NK-92 (cell line): ENCODE results near the gene CDC6.
A peak's percentile ranks its signal among the peaks of the same experiment; 100 is the strongest.

Source experiments
- DNase-seq: peaks from one replicate; lab custom pipeline; 2025; ENCODE audit not compliant: unreplicated experiment; lab: John Stamatoyannopoulos, UW

CDC6 gene

DNA sequence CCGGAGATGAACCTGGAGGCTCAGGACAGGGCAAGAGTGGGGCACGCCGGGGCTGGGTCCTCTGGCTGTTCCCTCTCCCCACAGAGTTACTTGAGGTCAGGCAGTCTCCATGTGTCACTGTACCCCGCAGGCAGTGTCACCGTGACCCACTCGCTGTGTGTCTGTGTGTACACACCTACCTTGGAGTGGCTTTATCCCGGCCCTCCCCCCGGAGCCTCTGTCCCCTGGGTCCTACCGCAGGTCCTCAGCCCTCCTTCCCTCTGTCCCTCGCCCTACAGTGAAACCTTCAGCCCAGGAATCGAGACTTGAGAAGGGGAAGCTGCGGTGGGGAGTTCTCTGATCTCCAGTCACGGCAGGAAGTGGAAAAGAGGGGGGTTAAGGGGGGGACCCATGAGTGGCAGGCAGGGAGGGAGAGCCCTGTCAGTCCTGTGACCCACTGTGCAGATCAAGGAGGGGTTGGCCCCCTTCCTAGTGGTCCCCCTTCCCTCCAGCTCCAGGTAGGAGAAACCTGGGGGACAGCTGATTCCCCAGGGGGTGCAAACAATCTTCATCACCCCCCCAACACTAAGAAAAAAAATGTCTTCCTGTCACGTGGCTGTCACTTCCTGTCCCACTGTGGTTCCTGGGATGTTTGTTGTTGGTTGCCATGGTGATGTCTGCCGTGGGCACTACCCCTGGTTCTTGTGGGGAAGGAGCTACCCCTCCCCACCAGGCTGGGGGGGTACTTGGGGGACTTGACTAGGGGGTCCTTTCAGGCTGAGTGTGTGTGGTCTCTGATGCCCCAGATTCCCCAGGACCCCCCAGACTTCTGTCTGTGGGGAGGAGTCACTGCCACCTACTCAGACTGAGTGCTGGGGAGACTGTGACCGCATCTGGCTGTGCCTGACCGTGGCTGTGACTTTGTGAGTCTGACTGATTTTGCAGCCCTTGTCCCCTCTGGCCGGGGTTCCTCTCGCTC, 35.0 kb downstream of the CDC6 start:
- peak; percentile 81 for DNase-seq

DNA sequence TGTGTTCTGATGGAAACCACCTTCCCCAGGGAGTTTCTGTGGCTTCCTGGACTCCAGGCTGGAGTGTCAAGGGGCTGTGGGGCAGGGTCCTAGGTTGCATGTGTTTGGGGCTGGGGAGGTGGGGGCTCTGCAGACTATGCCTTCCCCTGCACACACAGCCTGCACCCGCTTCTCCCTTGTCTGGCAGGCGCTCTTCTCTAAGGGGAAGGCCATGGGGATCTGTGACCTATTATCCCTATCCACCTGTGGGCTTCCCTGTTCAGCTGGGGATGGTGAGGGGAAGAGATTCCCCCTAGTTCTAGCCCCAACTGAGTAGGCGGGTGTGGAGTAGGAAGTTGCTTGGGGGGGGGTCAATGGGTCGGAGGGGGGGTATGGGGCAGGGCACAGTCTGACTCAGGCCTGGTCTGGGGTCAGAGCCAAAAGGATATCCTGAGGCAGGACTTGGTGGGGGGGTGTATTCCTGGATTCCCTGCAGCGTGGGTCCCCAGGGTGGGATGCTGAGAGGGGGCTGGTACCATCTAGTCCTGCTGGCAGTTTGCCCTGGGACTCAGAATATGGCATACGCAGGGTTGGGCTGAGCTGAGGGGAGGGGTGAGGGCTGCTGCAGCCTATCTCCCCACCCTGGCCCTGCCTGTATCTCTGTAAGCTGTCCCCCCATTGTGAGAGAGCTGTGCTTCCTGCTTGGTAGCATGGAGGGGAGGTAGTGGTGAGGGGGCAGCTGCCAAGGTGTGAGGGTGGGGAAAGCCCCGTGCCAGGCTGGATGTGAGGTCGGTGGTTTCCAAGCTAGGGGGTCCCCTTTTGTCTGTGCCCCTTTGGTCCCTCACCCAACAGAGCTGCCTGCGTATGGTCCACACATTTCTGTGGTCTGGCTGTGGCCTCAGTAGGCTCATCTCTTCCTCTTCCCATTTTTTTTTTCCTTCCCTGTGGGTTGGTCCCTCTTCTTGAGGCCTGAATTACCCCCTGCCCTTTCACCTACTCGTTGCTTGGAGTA, 36.0 kb downstream of the CDC6 start:
- no peak for DNase-seq

DNA sequence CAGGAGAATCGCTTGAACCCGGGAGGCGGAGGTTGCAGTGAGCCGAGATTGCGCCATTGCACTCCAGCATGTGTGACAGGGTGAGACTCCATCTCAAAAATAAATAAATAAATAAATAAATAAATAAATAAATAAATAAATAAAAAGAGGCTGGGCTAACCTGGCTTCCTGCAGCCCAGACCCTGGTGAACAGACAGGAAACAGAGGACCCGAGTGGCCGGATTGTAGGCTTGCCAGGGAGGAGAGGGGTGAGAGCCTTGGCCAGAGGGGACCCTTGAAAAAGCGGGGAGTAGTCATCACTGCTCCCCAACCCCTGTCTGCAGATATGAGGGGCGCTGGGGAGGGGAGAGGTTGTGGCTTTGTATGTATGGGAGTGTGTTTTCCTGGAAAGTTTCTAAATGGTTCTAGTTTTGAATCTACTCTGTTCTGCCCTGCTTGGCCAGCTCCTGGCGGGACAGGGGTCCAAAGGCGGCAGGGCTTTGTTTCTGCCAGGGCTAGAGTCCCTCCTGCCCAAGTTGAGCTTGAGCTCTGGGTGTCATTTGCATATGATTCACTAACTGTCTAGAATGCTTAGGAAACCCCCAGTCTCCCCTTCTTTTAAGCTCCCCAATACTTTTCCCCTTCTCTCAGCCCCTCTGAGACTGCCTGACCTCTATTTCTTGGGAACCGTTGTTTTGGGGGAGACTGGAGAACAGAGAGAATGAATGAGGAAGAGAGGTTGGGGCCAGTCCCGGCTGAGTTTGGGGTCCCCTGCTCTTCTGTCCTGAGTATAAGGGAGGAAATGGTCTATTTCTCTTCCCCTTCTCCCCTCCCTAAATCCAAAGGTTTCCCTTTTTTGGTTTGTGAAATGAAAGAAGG, 37.7 kb downstream of the CDC6 start:
- DNase-seq = no peak

DNA sequence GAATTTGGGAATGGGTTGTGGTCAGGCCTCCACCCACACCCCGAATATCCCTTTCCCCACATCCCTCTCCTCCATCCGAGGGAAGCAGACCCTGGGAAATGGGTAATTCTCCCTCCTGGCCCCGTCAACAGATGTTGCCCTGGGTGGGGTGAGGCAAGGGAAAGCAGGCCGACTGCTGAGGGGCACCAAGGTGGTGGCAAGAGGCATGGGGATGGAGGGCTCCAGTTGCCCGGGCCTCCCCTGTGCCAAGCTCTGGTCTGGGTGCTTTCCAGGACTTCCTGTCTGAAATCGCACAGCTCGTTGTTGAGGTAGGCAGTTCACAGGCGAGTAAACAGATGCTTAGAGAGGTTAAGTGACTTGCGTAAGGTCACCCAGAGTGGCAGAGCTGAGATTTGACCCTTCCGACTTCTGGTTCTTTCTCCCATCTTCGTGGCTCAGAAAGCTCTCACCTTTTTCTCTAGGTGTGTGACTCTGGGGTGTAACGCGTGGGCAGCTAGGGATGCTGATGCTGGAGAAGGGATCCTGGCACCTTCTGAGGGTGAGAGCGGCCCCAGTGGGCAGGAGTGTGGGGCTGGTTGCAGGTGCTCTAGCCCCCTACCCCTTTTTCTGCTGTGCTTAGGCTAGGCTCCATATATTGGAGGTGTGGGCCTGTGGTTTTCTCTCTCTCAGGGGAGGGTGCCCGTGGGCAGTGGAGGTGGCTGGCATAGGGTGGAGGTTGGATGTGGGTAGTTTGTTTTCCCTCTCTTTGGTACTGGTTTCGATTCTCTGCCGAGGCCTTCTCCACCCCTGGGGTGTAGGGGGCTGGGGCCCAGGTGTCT, 38.5 kb downstream of the CDC6 start:
- no peak for DNase-seq

DNA sequence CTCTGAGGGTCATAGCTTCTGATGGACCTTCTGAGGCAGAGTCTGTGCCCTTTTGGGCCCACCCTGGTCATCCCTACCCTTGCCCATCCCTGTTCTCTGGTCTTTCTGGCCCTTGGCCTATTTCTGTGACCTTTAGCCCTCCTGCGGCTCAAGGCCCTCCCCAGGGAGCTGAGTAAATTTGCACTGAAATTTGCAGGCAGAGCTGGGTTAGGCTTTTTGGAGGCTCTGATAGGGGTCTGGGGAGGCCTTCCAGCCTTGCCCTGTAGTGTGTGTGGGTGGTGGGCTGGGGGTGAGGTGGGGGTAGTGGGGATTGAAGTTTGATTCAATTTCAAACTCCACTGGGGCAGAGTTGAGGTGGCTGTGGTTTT, 39.1 kb downstream of the CDC6 start:
- no peak for DNase-seq

DNA sequence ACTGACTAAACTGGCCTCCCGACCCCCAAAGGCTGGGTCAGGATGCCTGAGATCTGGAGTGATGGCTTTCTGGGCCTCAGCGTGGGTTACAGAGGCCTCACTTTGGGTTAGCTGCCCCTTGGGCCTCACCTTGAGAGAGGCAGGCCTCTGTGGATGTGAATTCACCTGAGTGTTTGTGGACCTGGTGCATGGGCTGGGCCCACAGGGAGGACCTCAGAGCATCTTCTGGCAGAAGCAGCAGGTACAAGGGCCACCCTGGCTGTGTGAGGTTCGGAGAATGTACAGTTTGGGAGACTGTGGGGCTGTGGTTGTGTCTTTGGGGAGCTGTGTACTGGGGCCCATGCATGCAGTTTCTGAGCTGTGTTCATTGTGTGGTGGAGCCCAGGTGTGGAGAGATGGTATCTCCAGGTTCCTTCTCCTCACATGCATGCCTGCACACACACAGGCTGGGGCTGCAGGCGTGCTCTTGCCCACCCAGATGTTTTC, 39.6 kb downstream of the CDC6 start:
- no peak for DNase-seq

DNA sequence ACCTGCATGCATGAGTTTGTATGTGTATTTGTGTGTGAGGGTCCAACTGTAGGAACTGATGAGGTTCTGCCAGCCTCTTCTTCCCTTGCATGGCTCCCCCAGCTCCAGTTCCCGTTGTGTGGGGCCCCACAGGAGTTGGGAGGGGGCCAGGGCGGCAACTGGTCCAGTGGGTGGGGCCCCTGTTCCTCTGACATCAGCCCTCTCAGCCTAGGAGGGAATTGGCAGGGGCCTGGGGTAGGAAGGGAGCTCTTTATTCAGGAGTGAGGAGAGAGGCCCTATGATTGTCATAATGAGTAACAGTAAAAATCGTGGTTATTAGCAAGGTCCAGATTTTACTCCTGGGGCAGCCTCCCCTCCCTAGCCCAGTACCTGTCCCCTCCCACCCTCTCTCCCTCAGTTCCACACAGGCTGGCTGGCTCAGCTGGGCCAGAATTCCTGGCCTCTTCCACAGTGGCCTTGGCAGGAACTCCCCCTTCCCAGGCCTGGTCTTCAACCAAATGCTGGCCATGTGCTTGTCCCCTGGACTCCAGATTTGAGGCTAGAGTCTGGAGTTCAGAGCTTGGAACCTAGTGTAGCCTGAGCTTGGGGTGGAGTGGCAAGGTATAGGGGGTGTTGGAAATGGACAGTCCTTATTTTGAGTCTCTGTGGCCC, 40.2 kb downstream of the CDC6 start:
- no peak for DNase-seq

DNA sequence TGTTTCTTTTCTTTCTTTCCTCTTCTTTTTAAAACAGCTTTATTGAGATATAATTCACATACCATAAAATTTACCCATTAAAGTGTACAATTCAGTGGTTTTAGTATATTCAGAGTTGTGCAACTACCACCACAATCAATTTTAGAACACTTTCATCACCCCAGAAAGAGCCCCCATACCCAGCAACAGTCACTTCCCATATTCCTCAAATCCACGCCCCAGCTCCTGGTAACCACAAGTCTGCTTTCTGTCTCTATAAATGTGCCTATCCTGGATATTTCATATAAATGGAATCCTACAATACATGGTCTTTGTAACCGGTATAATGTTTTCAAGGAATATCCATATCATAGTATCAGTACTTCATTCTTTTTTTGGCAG, 40.7 kb downstream of the CDC6 start:
- no peak for DNase-seq

DNA sequence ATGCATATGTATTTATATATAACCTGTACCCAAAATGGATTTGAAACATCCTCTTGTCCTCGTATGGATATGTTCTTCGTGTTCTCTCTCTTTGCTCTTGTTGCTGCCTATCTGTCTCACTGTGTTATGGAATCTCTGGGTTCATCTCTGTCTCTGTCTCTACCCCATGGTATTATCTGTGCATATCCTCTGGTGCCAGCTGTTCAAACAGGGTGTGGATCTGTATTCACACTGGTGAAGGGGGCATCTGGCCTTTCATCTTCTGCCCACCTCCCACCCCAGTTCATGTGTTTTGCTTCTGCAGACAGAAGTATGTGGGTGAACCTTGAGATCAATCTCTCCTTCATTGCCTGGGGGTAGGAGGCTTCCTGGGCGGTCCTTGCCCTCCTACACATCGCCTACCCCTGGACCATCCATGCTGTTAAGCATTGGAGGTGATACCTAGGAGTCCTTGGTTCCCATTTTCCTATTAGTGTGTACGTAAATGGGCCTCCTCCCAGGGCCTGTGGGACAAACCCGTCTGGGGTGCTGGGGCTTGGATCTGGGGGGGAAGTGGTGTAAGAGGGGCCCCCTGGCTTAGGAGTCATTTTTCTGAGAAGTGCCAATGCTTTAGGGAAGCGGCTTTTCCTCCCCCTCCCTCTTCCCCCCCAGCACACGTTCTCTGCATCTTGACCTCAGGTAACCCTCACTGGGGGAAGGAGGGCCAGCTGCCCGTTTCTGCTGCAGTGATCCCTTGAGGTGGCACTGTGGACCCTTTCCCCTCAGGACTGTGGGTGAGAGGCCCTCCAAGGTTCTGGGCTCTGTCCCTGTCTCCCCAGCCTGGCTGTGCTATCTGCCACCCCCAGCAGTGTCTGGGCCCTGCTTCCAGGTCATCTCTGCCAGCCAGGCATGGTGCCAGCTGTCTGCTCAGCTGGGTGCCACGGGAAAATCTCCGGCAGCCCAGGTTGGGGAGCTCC, 42.4 kb downstream of the CDC6 start:
- DNase-seq = no peak

DNA sequence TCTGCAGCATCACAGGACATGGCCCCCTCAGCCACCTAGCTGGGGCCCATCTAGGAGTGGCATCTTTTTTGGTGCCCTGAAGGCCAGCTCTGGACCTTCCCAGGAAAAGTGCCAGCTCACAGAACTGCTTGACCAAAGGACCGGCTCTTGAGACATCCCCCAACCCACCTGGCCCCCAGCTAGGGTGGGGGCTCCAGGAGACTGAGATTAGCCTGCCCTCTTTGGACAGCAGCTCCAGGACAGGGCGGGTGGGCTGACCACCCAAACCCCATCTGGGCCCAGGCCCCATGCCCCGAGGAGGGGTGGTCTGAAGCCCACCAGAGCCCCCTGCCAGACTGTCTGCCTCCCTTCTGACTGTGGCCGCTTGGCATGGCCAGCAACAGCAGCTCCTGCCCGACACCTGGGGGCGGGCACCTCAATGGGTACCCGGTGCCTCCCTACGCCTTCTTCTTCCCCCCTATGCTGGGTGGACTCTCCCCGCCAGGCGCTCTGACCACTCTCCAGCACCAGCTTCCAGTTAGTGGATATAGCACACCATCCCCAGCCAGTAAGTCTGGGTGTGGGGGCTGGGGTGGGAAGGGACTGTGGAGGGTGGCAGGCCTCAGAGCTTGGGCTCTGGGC, 43.3 kb downstream of the CDC6 start:
- DNase-seq = no peak

DNA sequence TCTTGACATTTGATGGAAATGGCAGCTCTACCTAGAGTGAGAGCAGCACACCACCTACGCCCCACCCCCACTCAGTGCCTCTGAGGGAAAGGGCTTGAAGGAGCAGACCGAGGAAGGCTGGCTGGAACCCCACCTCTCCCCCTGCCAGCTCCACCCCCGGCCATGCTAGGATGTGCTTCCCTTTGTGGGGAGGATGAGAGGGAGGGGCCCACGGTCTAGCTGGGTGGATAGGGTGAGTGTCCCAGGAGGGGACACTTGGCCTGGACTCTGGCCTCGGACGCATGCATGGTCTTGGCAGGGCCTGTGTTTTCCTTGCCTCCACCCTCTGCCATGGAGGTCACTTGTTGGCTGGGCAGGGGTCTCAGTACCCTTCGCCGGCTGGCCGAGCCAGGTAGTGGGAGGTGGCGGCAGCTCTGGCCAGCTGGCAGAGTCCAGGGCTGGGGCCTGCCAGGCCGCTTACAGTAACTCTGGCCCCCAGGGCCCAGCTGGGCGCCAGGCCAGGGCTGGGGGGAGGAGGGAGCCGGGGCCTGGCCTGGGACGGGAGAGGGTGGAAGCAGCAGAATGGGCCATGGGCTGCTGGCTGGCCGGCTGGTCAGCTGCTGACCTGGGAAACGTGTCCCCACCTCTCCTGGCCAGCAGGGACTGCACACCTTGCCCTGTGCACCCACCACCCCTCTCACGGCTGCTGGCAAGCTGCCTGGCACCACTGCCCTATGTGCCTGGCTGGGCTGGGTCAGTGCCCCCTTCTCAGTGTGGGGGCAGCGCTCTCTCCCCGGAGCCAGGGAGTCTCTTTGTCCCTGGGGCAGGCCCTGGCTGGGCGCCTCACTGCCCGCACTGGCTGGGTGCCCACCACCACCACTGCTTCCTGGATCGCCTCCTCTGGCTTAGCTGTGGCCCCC, 44.3 kb downstream of the CDC6 start:
- DNase-seq = no peak

DNA sequence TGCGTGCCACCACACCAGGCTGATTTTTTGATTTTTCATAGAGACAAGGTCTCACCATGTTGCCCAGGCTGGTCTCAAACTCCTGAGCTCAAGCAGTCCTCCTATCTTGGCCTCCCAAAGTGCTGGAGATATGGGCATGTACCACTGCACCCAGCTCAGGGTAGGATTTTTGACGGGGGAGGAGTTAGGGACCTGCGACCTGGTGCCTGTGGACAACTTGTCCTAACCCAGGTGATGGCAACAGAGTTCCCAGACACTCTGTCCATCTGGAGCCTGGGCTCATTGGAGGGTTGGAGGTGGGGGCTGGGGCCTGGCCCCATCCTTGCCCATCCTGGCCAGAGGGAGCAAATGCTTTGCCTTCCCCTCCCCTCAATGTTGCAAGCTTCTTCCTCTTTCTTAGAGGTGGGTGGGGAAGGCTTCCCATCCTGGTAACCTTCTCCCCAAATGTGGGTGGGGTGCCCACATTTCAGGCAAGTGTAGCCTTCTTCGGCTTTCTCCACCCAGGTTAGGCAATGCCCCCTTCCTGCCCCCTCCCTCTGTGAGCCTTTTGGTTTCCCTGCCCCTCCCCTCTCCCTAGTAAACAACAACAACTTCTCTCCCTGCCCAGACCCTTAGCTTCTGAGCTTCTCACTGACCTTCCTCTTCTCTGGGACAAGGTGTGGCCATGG, 46.2 kb downstream of the CDC6 start:
- no peak for DNase-seq

DNA sequence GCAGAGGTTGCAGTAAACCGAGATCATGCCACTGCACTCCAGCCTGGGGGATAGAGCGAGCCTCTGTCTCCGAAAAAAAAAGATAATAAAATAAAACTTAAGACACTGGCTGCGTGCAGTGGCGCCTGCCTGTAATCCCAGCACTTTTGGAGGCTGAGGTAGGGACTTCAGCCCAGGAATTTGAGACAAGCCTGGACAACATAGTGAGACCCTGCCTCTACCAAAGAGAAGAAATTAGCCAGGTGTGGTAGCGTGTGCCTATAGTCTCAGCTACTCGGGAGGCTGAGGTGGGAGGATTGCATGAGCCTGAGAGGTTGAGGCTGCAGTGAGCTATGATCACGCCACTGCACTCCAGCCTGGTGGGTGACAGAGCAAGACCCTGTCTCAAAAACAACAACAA, 47.9 kb downstream of the CDC6 start:
- no peak for DNase-seq

DNA sequence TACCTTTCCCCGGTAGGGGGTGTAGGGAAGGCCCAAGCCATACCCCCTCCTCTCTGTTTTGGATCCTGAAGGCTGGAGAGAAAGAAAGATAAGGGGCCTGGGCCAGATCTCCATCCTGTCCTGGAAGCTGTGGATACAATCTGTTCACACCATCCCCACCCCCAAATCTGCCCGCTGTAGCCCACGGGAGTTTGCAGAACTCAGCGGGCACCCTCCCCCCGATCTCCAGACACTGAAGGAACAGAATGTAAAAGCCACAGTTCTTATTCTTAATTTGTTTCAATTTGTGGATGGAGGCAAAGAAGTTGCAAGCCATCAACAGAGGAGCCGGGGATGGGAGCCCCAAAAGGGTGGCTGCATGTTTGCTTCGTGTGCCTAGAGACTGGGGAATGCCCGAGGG, 49.7 kb downstream of the CDC6 start:
- no peak for DNase-seq

DNA sequence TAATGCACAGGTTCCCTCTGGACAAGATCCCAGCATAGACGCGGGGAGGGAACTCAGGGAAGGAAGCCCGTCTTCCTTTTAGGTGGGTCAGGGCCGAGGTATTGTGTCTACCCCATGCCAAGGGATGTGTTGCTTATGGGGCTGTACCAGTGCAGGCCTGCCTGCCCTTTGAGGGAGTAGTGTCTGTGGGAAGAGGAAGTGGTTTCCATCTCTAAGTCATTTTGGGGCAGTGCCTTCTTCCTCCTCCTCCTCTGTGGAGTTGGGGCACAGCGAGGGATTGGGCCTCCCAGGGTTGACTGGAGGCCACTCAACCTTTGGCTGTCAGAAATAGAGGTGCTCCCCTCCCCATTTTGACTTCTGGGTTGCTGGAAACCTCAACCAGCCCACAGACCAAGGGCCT, 50.4 kb downstream of the CDC6 start:
- no peak for DNase-seq

DNA sequence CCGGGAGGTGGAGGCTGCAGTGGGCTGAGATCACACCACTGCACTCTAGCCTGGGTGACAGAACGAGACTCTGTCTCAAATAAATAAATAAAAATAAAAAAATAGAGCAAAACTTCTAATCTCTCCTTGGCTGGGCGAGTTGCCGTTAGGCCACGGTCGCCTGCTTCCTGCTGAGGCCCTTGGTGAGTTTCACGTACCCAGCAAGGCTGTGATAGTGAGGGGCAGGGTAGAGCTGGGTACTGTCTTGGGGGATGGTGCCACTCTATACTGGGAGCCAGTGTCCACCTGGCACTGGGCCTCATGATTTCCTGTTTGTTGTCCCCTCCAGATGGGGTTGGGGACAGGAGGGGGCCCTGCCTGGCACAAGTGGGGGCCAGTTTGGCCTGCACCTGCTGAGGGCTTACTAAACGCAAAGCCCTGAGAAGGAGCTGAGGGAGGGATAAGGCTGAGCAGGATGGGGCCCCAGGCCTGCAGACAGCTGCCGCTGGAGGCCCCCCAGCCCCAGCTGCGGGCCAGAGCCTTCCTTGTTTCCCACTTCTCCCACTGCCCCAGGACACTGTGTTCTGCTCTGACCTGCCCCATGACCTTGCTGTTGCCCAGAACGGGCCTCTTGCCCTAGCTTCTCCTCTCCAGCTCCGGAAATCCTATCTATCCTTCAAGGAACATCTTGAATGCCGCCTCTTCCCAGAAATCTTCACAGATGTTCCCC, 51.4 kb downstream of the CDC6 start:
- DNase-seq = no peak
